ENCODE data around the gene NAP1L1.

DNA sequence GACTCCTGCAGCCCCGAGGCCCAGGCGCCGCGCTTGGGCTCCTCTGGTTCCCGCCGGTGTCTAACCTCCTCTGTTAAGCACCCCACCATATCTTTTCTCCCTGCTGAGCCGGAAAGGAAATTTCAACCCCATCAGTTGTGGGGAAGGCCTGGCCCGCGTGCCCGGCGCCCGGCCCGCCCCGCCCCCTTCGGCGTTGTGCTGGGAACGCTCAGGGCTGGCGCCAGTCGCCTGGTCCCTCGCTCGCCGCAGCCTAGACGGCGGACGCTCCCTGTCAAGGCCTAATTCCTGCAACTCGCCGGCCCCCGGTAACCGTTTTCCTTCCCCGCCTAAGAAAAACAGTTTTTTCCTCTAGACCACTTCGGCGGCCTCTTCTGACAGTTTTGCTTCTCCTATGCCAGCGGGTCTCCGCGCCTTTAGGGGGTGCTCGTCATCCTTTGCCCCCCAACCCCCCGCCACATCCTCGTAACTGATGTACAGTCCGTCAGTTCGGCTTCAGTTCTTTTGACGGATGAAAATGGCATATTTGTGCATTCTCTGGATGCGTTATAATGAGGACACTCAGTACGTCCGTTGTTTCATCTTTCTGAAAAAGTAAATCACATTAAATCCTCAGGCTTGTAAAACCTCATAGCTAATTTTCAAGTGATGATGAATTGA, 506 bp upstream of the NAP1L1 start:
- TF ChIP-seq, protein P1, sequence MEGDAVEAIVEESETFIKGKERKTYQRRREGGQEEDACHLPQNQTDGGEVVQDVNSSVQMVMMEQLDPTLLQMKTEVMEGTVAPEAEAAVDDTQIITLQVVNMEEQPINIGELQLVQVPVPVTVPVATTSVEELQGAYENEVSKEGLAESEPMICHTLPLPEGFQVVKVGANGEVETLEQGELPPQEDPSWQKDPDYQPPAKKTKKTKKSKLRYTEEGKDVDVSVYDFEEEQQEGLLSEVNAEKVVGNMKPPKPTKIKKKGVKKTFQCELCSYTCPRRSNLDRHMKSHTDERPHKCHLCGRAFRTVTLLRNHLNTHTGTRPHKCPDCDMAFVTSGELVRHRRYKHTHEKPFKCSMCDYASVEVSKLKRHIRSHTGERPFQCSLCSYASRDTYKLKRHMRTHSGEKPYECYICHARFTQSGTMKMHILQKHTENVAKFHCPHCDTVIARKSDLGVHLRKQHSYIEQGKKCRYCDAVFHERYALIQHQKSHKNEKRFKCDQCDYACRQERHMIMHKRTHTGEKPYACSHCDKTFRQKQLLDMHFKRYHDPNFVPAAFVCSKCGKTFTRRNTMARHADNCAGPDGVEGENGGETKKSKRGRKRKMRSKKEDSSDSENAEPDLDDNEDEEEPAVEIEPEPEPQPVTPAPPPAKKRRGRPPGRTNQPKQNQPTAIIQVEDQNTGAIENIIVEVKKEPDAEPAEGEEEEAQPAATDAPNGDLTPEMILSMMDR (IDR thresholded peaks at IDR 0.05), result peak in 1 of 5 experiments; percentile 10
- TF ChIP-seq POLR2A (IDR thresholded peaks at IDR 0.05), result no peak

Measured in transverse colon (tissue), 3 donors.